ENCODE results near the gene IGF2BP2.

DNA sequence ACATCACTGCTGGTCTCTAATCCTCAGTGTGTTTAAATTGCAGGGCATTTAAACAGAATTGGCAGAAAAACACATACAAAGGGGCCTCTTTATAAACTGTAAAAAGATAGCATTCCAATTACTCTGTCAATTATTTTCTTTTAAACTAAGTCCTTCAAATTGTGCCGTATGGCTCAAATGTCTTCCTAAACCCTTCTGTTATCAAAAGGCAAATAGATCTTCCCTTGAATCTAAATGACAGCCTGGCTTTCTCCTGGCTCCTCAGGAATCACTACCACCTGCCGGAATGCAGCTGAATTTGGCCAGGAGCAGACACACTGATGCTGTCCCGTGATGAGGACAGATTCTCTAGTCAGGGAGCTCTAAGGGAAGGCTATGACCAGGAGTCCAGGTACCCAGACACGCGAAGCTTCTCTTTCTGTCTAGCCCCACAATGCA lies 85.6 kb downstream of the IGF2BP2 start:
- TF ChIP-seq CTCF (IDR thresholded peaks at IDR 0.05): no peak
- TF ChIP-seq EZH2 (IDR thresholded peaks at IDR 0.05; ENCODE audit: borderline replicate concordance, insufficient read depth, low read depth, low read length, poor library complexity, severe bottlenecking): no peak
